Osteocyte (in vitro differentiated cells): ENCODE results near the gene GSAP. TPM values are rescaled to one million over a fixed set of nuclear protein-coding genes. Genes with fewer than 3 reads are reported as not detected.

ENCODE experiments used
- DNase-seq: peaks from one replicate; pipeline ENCODE4 v3.0.0; 2021; ENCODE audit warnings: mixed read lengths; ENCODE audit not compliant: unreplicated experiment; ENCODE audit errors: extremely low spot score
- H3K27ac Mint-ChIP-seq: one replicate; pipeline ENCODE4 v1.8.0; 2021; ENCODE audit warnings: mild to moderate bottlenecking, mixed read lengths; ENCODE audit not compliant: unreplicated experiment
- H3K27me3 Mint-ChIP-seq: one replicate; pipeline ENCODE4 v1.8.0; 2021; ENCODE audit warnings: mixed read lengths; ENCODE audit not compliant: unreplicated experiment
- H3K36me3 Mint-ChIP-seq: one replicate; pipeline ENCODE4 v1.8.0; 2021; ENCODE audit warnings: mixed read lengths; ENCODE audit not compliant: unreplicated experiment
- H3K4me1 Mint-ChIP-seq: one replicate; pipeline ENCODE4 v1.8.0; 2021; ENCODE audit warnings: mixed read lengths; ENCODE audit not compliant: unreplicated experiment
- H3K4me3 Mint-ChIP-seq: one replicate; pipeline ENCODE4 v1.8.0; 2021; ENCODE audit warnings: mild to moderate bottlenecking, moderate library complexity, mixed read lengths; ENCODE audit not compliant: unreplicated experiment
- H3K9me3 Mint-ChIP-seq: one replicate; pipeline ENCODE4 v1.8.0; 2021; ENCODE audit warnings: mixed read lengths; ENCODE audit not compliant: unreplicated experiment
- CTCF ChIP-seq: fragments of 200-600 bp; sonication (generic); IDR thresholded peaks from 2 replicates; pipeline ENCODE4 v1.5.0; 2021; ENCODE audit warnings: antibody characterized with exemption, mild to moderate bottlenecking, moderate library complexity
- total RNA-seq: library from RNA; stranded (reverse); gene quantifications from 2 replicates; pipeline ENCODE4 v1.2.1, GENCODE V29; 2021

GSAP gene
- total RNA-seq, 1 donor from 2014 or later = 0.83 TPM

- Mint-ChIP-seq H3K4me1 (no peaks in the 10 kb centered on the region), H3K27ac (no peak overlapping the region), H3K27me3 (peaks cover 2% of the 10 kb centered on the region), H3K4me3 (no peak overlapping the region), H3K36me3 (peaks cover 4% of the 10 kb centered on the region), H3K9me3 (peaks cover 10% of the 10 kb centered on the region)
- DNase-seq = no peak
- peak; percentile 30 for TF ChIP-seq CTCF
Observed at GRCh38 chr7:77368974-77369373, 47.2 kb downstream of the GSAP start.

- Mint-ChIP-seq H3K36me3 (peaks cover 4% of the 10 kb centered on the region), H3K27me3 (peaks cover 2% of the 10 kb centered on the region), H3K27ac (no peak overlapping the region), H3K4me3 (no peak overlapping the region), H3K4me1 (no peaks in the 10 kb centered on the region), H3K9me3 (peaks cover 10% of the 10 kb centered on the region)
- no peak for TF ChIP-seq CTCF
- no peak for DNase-seq
Observed at GRCh38 chr7:77367976-77368375, 48.2 kb downstream of the GSAP start.

GRCh38 chr7:77362905-77363304 is 53.2 kb downstream of the GSAP start:
- peaks cover 4% of the 10 kb centered on the region for H3K36me3 Mint-ChIP-seq
- no peak overlapping the region for H3K4me3 Mint-ChIP-seq
- no peak overlapping the region for H3K27ac Mint-ChIP-seq
- peaks cover 10% of the 10 kb centered on the region for H3K9me3 Mint-ChIP-seq
- TF ChIP-seq CTCF = no peak
- peaks cover 2% of the 10 kb centered on the region for H3K27me3 Mint-ChIP-seq
- no peaks in the 10 kb centered on the region for H3K4me1 Mint-ChIP-seq
- DNase-seq = no peak

GRCh38 chr7:77360969-77361368 is 55.2 kb downstream of the GSAP start:
- H3K4me1 Mint-ChIP-seq = peaks cover 1% of the 10 kb centered on the region
- H3K4me3 Mint-ChIP-seq = no peak overlapping the region
- peaks cover 4% of the 10 kb centered on the region for H3K27me3 Mint-ChIP-seq
- no peak overlapping the region for H3K27ac Mint-ChIP-seq
- TF ChIP-seq CTCF = no peak
- H3K9me3 Mint-ChIP-seq = no peaks in the 10 kb centered on the region
- no peak for DNase-seq
- no peaks in the 10 kb centered on the region for H3K36me3 Mint-ChIP-seq

- peaks cover 4% of the 10 kb centered on the region for H3K27me3 Mint-ChIP-seq
- no peak overlapping the region for H3K27ac Mint-ChIP-seq
- no peak for TF ChIP-seq CTCF
- no peak overlapping the region for H3K4me3 Mint-ChIP-seq
- H3K4me1 Mint-ChIP-seq = peaks cover 1% of the 10 kb centered on the region
- H3K36me3 Mint-ChIP-seq = no peaks in the 10 kb centered on the region
- H3K9me3 Mint-ChIP-seq = no peaks in the 10 kb centered on the region
- DNase-seq = no peak
Observed at GRCh38 chr7:77360104-77360503, 56.0 kb downstream of the GSAP start.
